Stimulated activated CD8-positive, alpha-beta memory T cell treated with anti-CD3 and anti-CD28 coated beads, Interleukin-7, amount 100 ng/mL, for 24 hours (primary cell): ENCODE results near the gene TEX29.

ENCODE experiments used
- DNase-seq: peaks from one replicate; pipeline ENCODE4 v3.0.0-alpha.2; 2020; ENCODE audit warnings: low read depth

Gene TEX29

DNA sequence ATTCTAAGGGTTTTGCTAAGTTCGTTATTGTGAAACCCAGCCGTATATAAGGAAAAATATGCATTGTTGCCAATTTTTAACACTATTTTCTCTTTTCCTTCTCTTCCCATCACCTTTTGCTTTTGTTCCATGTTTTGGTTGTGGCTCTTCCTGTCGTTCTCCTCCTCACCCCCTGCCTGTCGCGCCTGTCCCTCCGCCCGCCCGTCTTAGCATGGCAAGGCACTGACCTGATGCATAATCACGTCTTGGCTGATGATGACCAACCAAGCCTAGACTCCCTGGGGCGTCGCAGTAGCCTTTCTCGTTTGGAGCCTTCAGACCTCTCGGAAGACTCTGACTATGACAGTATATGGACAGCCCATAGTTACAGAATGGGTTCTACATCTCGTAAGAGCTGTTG is 28.5 kb upstream of the TEX29 start:
- no peak for DNase-seq

DNA sequence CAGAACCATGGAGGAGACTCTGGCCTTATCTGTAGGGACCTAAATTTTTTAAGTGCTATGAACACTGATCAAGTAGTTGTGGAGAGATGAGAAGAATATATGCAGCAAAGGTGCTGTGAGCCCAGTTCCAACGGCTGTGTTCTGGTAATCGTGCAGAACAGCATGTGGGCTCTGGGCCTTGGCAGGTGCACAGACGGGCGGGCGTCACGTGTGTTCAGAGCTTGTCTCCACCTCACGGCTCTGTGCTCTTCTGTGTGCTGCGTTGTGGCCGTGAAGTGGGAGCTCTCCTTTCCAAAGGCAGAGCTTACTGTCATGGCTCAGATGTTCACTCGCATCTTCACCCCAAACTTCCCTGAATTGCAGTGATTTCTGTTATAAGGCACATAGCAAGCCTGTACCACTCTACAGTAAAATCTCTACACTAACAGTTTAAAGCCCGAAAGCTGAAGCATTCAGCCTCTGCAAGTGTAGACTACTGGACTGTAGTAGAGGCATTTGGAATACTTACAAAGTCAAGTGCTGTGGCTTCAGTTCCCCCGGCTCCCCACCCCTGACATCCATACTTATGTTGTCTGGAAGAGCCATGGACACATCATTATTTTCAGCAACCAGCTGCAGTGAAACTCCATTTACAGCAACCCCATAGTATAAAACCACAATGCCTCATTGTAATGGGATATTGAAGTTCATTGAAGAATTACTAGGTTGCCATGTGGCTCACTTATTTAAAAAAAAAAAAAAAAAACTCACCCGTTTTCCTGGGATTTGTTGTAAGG is 27.5 kb upstream of the TEX29 start:
- no peak for DNase-seq

DNA sequence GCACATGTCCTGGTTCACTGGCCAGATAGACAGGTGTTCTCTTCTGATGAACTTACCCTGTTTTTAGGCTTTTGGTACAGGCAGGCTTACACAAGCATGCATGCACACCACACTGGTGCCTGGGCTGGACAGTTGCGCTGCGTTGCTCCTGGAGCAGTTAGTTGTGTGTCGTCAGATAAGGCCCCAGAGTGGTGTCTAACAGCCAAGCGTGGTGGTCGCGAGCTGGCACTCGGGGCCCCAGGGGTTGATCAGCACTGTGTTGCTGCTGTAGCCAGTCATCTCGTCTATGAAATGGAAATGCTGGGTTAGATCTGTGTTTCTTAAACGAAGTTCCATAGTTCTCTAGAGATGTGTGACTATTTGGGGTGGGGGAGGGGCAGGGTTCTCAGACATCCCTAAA is 24.6 kb upstream of the TEX29 start:
- DNase-seq = no peak

DNA sequence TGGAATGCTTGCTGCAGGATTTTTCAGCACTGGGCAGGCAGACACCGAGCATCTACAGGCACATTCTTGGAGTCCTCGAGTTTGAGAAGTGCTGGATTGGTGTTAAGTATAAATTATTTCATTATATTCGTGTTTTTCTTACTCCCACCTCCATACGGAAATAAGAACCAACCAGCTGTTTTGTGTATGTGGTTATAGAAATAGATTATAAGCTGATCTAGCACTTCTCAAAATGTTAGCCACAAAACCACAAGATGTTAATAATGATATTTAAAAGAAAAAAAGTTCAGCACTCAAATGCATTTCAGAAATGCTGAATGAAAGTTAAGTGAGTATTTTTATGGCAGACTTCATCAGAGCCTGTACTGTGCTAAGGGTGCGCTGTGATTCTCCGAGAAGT is 24.0 kb upstream of the TEX29 start:
- no peak for DNase-seq

DNA sequence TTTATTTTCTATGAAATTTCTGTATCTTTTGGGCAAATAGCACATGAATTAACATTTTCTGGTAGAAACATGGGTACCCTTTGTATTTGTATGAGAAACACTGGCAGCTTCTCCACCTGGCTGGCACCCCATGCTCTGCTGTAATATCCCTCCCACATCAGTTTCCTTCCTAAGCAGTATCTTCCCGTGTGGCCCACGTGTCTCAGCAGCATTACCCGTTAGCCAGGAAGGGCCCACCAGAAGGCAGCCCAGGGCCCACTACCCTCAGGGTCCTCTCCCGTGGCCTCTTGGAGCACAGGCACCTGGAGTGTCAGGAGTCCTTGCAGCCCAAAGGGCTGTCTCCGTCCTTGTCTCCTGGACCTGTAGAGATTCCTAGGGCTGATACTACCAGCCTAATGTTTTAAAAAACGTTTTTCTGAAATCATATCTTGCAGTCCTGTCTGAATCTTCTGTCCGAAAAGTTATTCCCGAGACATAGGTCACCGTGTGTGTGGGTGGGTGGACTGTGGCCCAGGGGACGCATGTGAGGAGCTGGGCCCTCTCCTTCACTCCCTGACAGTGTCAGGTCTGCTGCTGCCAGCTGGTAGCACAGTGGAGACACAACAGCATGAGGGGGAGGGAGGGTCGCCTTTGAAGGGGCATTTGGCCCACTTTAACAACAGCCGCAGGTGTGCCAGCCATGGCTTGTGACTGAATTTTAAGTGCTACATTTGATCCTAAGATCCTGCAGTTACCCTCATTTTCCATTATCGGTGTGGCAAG is 22.0 kb upstream of the TEX29 start:
- no peak for DNase-seq

DNA sequence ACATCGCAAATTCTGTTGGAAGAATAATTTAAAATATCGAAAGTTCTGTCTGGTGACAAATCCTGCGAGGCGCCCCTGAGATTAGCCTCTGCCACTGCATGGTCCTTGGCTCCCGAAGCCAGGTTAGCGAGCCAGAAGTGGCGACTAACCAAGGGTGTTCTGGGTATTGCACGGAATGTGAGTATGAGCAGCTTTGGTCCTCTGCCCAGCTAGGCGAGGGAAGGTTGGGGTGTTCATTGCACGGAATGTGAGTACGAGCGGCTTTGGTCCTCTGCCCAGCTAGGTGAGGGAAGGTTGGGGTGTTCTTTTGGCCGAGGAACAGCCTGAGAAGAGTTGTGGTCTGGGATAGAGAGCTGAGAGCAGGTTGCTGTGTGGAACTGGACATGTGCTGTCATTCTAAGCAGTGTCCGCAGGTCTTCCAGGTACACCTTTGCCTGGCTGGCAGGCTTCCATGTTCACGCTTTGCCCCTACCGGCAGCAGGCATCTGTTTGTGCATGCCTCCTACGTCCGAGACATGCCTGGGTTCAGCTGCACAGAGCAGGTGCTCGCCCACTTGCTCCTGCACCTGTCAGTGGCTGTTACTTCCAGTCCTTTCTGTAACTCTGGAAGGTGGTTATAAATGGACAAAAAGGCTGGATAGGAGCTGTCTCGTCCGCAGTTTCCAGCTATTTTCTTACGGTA is 18.3 kb upstream of the TEX29 start:
- DNase-seq = no peak

DNA sequence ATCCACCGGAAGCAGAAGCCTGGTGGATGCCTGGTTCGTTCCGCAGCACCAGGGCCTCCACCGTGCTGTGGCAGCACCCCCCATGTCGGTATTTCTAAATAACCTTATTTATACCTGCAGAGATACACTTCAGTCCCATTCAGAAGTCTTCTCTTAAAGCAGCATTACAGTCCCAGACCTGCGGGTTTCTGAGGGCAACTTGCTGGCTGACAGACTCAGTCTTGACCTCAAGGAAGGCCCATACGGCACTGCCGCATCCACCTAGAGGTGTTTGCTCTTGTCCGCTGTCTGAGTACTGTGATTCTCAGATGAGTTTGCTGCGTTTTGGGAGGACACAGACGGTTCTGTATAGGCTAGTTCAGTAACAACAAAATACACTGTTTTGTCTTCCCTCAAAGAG is 16.9 kb upstream of the TEX29 start:
- DNase-seq = no peak

DNA sequence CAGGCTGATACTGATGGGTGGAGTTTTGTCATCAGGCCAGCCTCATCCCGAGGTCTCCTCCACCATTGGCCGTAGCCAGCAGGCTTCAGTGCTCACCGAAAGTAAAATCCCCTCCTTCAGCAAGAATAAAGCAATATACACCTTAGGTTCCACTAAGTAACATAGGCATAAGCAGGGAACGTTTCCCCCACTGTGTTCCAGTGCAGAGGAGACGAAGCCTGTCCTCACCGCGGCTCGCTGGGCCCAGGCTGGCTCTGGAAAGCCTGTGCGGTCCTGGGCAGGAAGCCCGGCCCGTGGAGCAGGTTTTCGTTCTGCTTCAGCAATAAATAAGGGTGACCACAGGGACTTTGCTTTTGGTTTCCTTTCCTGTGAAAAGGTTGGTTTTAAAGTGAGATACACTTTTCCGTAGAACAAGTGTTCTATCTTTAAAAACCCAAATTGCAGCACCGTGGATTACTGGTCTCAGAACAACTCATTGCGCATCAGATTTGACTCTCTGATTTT is 16.3 kb upstream of the TEX29 start:
- DNase-seq = no peak

DNA sequence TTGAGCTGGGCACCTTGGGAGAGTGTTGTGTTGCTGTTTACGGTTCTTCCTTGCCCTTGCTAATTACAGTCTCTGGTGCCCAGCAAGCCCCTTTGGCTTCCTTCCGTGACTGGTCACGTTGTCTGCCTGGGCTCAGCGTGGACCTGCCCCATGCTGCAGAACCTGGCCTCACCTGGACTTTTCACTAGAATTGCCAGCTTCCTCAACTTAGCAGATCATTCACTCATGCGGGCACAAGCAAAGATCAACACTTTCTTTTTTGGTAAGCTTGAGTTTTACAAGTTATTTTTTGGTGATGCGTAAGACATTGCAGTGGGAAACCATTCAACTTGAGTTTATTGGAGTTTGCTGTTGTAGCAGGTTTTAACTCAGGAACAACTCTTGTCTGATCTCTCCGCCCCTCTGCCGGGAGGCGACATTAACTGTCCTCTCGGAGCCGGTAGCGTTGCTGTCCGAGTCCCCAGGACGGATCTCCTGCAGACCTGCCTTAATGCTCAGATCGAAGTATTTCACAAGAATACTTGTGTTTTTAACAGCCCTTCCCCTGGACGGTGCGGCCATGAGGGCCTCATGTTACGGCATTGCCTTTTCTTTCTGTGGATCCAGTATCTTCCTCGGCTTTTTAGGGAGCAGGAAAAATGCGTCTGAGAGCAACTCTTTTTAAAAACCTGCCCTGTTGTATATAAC is 15.7 kb upstream of the TEX29 start:
- DNase-seq = no peak

DNA sequence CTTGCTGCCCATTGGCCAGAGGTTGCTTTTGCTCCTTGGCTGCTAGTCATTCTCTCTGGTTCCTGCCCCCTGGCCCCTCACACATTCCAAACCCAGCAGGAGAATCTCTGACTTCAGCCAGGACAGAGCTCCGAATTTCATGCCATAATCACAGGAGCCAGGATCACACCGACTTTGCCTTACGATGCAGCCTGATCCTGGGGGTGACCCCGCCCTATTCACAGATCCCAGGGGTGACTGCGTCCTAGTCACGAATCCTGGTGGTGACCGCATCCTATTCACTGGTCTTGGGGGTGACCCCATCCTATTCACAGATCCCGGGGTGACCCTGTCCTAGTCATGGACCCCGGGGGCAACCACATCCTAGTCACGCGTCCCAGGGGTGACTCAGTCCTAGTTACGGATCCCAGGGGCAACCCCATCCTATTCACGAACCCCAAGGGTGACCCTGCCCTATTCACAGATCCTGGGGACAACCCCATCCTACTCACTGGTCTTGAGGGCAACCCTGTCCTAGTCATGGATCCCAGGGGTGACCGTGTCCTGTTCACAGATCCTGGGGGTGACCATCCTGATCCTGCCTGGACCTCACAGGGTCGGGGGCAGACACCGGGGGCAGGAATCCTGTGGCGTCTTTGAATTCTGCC is 7.4 kb upstream of the TEX29 start:
- no peak for DNase-seq

DNA sequence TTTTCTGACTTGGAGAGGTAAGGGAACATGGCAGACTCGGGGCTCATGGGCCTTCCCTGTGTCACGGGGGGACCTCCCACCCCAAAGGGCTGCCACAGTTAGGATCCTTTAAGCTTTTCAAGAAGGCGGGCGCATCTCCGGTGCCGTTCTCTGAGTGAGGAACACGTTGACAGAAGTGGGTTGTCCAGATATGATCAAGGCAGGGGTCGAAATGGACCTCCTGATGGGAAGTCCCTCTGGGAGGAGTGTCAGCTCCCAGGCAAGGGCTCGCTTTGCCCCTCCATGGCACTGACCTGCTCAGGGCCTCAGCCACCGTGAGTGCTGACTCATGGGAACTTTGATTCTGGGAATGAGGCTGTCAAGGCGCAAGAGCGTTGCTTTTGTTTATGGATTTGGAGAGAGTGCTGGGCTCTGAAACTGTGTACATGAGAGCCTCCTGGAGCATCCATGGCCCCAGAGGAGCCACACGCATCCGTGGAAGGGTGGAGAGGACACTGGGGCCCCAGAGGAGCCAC is 6.5 kb upstream of the TEX29 start:
- no peak for DNase-seq

DNA sequence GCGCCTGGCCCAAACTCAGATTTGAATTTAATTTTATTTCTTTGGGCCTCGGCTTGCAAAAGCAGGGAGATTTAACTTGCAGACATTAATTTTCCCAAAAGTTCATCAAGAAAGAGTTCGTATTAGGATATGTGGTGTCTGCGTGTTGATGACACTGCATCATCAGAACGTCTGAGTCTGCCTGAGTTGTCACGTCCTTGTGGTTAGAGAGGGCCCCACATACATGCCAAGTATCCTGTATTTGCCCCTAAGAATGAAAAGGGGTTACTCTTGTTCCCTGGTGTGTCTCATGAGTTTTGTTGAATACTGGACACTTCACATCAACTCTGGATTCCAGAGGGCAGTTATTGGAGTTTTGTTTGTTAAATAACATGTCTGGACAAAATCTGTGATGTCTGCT is 5.6 kb upstream of the TEX29 start:
- no peak for DNase-seq

DNA sequence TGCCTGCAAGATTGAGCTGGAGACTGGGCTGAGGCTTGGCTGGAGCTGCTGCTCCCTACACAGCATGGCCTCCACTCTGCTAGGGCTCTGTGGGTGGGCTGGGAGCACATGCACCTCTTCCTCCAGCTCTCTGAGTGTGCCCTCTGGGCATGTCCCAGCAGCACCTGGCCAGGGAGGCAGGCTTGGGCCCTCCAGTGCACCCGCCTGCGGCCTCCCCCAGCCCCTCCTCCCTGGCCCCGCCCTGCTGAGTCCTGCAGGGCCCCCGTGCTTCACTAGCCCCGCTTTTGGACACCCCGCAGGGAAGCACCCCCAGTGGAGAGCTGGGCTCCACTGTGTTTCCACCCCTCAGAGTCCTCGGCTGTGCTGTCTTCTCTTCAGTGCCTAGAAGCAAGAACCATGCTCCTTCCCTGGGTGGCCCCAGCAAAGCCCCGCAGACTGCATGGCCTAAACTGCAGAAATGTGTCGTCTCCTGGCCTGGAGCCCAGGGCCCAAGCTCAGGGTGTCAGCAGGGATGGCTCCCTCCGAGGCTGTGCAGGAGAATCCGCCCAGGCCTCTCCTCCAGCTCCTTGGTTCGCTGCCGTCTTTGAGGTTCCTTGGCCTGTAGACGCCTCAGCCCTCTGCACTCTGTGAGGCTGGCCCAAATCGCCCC is 5.0 kb upstream of the TEX29 start:
- DNase-seq = no peak

DNA sequence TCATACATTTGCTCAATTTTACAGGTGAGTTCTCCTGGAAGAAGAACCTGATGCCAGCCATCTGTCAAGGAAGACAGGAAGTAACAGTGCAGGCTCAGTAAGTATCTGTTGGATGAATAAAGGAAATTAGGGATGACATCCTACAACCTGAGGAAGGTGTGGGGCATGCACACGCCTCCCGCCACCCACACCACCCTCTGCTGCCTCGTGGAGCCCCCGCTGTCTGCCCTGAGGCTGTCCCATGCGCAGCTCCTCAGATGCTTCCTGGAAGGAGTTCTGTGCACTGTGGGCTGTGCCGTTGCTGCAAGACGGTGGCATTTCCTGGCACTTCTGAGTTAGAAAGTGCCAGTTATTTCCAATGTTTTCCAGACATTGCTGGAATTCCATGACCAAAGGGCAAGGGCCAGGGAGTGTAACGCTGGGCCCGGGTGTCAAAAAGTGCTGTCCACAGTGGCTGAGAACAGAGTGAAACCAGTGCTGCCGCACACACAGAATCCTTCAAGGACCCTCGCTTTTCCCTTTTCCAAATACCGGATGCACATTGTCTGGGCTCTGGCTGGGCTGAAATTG is 4.2 kb upstream of the TEX29 start:
- DNase-seq = no peak

DNA sequence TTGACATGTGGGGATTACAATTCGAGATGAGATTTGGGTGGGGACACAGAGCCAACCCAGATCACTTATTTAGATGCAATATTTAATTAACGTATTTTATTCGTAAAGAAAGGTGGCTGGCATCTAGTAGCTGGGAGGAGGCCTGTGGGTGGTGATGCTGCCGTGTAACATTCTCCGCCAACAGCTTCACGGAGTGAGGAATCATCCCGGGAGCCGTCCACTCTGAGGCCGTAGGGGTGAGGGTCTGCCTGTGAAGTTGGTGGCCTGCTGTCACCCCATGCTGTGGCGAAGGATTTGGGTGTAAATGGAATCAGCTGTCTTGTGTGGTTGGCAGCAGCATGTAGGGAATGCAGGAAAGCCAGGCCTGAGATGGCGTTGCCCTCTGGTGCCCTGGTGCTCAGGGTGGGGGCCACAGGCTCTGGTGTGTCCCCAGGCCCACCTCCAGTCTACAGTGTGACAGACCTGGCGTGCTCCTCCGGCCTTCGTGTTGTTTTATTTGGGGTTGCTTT is 3.3 kb upstream of the TEX29 start:
- no peak for DNase-seq

DNA sequence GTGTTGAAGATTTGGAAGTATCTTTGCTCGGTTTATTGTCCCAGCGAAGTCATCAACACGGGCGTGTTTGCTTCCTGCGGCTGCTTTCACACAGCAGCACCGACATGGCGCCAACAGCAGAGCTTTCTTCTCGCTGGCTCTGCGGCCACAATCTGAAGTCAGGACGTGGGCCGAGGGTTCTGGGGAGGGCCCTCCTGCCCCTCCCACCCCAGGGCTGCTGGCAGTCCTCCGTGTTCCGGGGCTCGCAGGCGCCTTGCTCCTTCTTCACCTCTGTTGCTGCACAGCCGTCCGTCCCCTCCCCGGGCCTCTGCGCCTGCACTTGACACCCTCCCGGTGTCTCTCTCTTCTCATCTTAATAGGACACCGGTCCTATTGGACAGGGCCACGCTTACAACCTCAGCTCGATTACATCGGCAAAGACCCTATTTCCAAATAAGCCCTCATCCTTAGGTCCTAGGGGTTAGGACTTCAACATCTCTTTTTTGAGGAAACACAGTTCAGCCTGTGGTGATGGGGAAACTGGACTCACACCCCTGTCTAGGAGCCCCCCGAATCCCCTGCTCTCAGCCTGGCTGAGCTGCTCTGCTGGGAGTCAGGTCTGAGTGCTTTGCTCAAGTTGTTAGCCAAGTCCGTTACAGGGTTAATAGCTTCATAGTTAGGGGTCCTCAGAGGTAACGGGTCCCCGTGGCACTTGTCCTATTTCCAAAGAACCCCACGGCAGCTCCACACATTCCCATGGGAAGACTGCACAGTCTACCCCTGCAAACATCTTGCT is 2.7 kb upstream of the TEX29 start:
- DNase-seq = no peak

DNA sequence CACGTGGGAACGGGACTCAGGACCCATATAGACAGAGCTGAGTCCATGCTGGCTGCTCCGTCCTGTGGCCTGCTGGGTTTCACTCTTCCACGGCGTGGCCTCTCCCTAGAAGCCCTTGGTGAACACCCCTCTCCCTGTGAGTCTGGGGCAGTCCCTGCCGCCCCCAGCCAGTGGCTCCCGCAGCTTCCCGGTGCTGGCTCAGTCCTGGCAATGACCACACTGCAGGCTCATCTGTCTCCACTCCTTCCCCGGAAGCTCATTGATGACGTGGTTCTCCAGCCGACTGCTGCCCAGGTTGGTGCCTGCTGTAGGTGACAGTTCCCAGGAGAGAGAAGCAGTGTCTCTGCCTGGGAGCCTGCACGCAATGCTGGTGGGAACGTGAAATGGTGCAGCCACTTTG is 2.1 kb upstream of the TEX29 start:
- no peak for DNase-seq

DNA sequence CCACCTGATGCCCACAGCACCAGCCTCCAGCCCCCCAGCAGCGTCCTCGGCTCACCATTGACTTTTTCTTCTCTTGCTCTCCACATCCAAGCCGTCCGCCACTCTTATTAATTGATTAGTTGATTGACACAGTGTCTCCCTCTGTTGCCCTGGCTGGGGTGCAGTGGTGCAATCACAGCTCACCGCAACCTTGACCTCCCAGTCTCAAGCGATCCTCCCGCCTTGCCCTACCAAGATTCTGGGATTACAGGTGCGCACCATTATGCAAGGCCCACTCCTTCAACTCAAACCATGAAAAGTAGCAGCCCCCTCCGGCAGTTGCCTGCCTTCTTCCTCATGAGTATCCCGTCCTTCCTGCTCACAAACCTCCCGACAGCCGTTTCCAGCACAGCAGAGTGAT is 921 bp upstream of the TEX29 start:
- DNase-seq = no peak

DNA sequence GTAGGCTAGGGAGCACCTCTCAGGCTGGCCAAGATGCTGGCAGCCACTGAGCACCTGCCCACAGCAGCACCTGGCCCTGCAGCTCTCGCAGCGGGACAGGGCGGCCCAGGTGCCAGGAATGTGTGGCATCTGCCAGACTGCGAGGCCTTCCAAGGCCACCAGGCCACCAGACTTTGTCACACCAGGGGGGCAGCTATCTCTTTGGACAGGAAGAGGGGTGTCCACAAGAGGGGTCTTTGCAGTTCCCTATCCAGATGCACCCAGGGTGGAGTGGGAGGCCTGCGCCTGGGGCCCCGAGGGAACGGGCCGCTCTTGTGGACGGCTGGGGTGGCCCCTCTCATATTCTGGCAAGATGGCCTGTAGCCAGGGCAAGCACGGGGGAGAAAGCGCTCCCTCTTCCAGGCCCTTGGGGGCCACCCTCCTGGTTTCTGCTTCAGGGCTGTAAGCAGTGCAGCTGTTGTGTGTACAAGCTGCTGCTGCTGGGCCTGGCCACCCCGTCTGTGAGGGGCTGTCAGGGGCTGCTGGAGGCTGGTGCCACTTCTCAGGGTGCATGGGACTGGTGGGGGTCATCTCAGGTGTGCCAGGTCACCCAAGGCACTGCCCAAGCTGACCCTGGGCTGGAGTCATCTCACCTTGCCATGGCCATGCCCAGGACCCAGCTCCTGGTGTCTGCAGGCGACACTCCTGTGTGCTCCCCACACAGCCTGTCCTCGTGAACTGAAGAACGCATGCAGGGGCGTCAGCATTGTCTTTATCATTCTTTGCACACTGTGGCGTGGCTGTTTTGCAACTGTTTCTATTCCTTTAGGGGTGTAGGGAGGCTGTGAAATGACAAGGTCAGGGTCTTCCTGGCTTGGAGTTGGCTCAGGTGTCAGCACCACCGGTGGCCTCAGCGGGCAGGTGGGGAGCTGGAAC is 1.8 kb downstream of the TEX29 start:
- no peak for DNase-seq
